Liver (tissue), 9 donors: ENCODE results near the gene TMEM132E. TPM values are rescaled to one million over a fixed set of nuclear protein-coding genes. Genes with fewer than 3 reads are reported as not detected.

ENCODE experiments used
- DNase-seq: peaks from one replicate; pipeline ENCODE4 v3.0.0-alpha.2; 2017; ENCODE audit warnings: low spot score
- H3K27ac ChIP-seq, 2 donors: one replicate each; pipeline ENCODE4 v1.7.0; 2013; ENCODE audit warnings: inconsistent platforms in 2 of 2, low read length in 2 of 2, control low read depth in 1 of 2, low read depth in 1 of 2, mild to moderate bottlenecking in 1 of 2
- H3K27me3 ChIP-seq, 4 donors: one replicate each; pipeline versions ENCODE4 v1.6.1 to v1.7.0; 2013; ENCODE audit warnings: low read length in 3 of 4, inconsistent platforms in 1 of 4, mild to moderate bottlenecking in 1 of 4, moderate library complexity in 1 of 4; ENCODE audit not compliant: control insufficient read depth in 4 of 4, insufficient read depth in 4 of 4
- H3K36me3 ChIP-seq, 4 donors: one replicate each; pipeline versions ENCODE4 v1.6.1 to v1.7.0; 2013; ENCODE audit warnings: low read length in 3 of 4, mild to moderate bottlenecking in 3 of 4, low read depth in 1 of 4, moderate library complexity in 1 of 4; ENCODE audit not compliant: control insufficient read depth in 4 of 4, insufficient read depth in 3 of 4
- H3K4me1 ChIP-seq, 4 donors: one replicate each; pipeline versions ENCODE4 v1.6.1 to v1.7.0; 2013; ENCODE audit warnings: low read length in 3 of 4, mild to moderate bottlenecking in 3 of 4, moderate library complexity in 1 of 4; ENCODE audit not compliant: control insufficient read depth in 4 of 4, insufficient read depth in 4 of 4
- H3K4me3 ChIP-seq, 3 donors: one replicate each; pipeline versions ENCODE4 v1.6.1 to v1.7.0; 2013; ENCODE audit warnings: low read length in 3 of 3, control low read depth in 1 of 3, low read depth in 1 of 3, mild to moderate bottlenecking in 1 of 3
- H3K9ac ChIP-seq, 2 donors: one replicate each; pipeline ENCODE4 v1.7.0; 2013; ENCODE audit warnings: low read length in 2 of 2, mild to moderate bottlenecking in 2 of 2, moderate library complexity in 2 of 2, control low read depth in 1 of 2, low read depth in 1 of 2
- H3K9me3 ChIP-seq, 4 donors: one replicate each; pipeline versions ENCODE4 v1.6.1 to v1.7.0; 2013; ENCODE audit warnings: low read length in 3 of 4; ENCODE audit not compliant: control insufficient read depth in 4 of 4
- EGR1 ChIP-seq, 2 donors: IDR thresholded peaks; 2 replicates each; pipeline ENCODE4 v1.6.1; 2016 to 2018; ENCODE audit warnings: antibody characterized with exemption in 2 of 2, low read depth in 2 of 2
- FOXA1 ChIP-seq: IDR thresholded peaks from 2 replicates; pipeline ENCODE4 v1.6.1; 2016; ENCODE audit warnings: antibody characterized with exemption
- FOXA2 ChIP-seq: IDR thresholded peaks from 2 replicates; pipeline ENCODE4 v1.6.1; 2016; ENCODE audit warnings: antibody characterized with exemption
- GABPA ChIP-seq, 2 donors: IDR thresholded peaks in 1 of 2; conservative IDR thresholded peaks in 1 of 2; 2 replicates each; pipeline ENCODE4 v1.6.1; 2016; ENCODE audit warnings: antibody characterized with exemption in 2 of 2, mild to moderate bottlenecking in 1 of 2, moderate library complexity in 1 of 2
- JUND ChIP-seq, 2 donors: IDR thresholded peaks; 2 replicates each; pipeline ENCODE4 v1.6.1; 2016; ENCODE audit warnings: antibody characterized with exemption in 2 of 2
- MAX ChIP-seq: IDR thresholded peaks from 2 replicates; pipeline ENCODE4 v1.6.1; 2016; ENCODE audit warnings: antibody characterized with exemption
- NR2F2 ChIP-seq: IDR thresholded peaks from 2 replicates; pipeline ENCODE4 v1.6.1; 2016; ENCODE audit warnings: antibody characterized with exemption
- REST ChIP-seq: IDR thresholded peaks from 2 replicates; pipeline ENCODE4 v1.6.1; 2016; ENCODE audit warnings: antibody characterized with exemption, mild to moderate bottlenecking
- RXRA ChIP-seq, 2 donors: IDR thresholded peaks; 2 replicates each; pipeline ENCODE4 v1.6.1; 2017 to 2018; ENCODE audit warnings: antibody characterized with exemption in 2 of 2, mild to moderate bottlenecking in 1 of 2
- SP1 ChIP-seq: IDR thresholded peaks from 2 replicates; pipeline ENCODE4 v1.6.1; 2018; ENCODE audit warnings: antibody characterized with exemption, mild to moderate bottlenecking
- TAF1 ChIP-seq: conservative IDR thresholded peaks from 2 replicates; pipeline ENCODE4 v1.6.1; 2016; ENCODE audit warnings: antibody characterized with exemption, mild to moderate bottlenecking
- ZBTB33 ChIP-seq: IDR thresholded peaks from 2 replicates; pipeline ENCODE4 v1.6.1; 2016; ENCODE audit warnings: antibody characterized with exemption
- WGBS: extraction: QIAGEN DNeasy Blood & Tissue Kit; methylation state at CpG from one replicate; pipeline ENCODE4 v1.1.7; 2013; 5-methylcytosine and 5-hydroxymethylcytosine counted together
- polyA plus RNA-seq, 2 donors: library from polyadenylated mRNA; stranded (reverse) in 1 of 2; unstranded in 1 of 2; fragments of 200-250 nt in 1 of 2; fragments of >200 nt in 1 of 2; fragmentation: Nextera tagmentation in 1 of 2; extraction: Ambion mirVana in 1 of 2; gene quantifications; one replicate each; pipeline versions ENCODE4 v1.2.1 to v1.2.3, GENCODE V29; 2013 to 2015
- total RNA-seq, 2 donors: library from RNA; depleted of rRNA; stranded (reverse); fragments of >200 nt; gene quantifications; one replicate each; pipeline ENCODE4 v1.2.3, GENCODE V29; 2014
- donor health status: healthy.
- donor health status: healthy.
- donor health status: healthy.
- donor health status: healthy.
- donor health status: healthy.

The TMEM132E gene
- total and polyA plus RNA-seq, 4 donors: 0.25 to 1.2 (median 0.46) TPM; not detected in 1

GRCh38 chr17:34578016-34578415, 1.4 kb upstream of the TMEM132E start:
- no peaks in the 10 kb centered on the region for H3K36me3 ChIP-seq
- no peak overlapping the region for H3K27ac ChIP-seq
- H3K9me3 ChIP-seq: peaks cover 0 to 3% (median 1%) of the 10 kb centered on the region in 4 donors
- peaks cover 19 to 31% (median 20%) of the 10 kb centered on the region in 4 donors for H3K4me1 ChIP-seq
- H3K9ac ChIP-seq: no peak overlapping the region
- peaks cover 0 to 8% (median 6%) of the 10 kb centered on the region in 4 donors for H3K27me3 ChIP-seq
- TF ChIP-seq EGR1 (IDR thresholded peaks at IDR 0.05; ENCODE audit: low read depth in 2 of 2) (no peak), FOXA2 (no peak), ZBTB33 (no peak), GABPA (IDR thresholded peaks at IDR 0.05 in 1 of 2, conservative IDR thresholded peaks at IDR 0.05 in 1 of 2) (no peak), TAF1 (no peak), SP1 (no peak), MAX (no peak), NR2F2 (no peak)
- no peak for DNase-seq
- H3K4me3 ChIP-seq: no peak overlapping the region
- WGBS: 26% methylated on average over 3 of the region's 3 CpGs

DNA sequence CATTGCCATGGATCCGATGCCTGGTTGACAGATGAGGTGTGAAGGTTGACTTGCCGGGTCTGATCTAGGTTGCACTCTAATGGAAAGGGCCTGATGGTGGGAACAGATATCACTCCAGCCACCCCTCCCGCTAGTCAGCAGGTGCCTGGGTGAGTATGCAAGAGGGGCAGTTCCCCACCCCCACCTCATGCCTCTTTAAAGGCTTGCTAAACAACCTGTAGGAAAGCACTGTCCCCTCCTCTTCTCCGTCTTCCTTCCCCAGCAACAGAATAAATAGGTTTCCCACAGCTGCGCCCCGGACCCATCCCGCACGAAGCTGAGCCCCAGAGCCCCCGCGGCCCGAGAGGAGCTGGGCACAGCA, 746 bp upstream of the TMEM132E start:
- no peak overlapping the region for H3K27ac ChIP-seq
- DNase-seq: no peak
- peaks cover 0 to 3% (median 1%) of the 10 kb centered on the region in 4 donors for H3K9me3 ChIP-seq
- peaks cover 0 to 8% (median 6%) of the 10 kb centered on the region in 4 donors for H3K27me3 ChIP-seq
- no peak overlapping the region for H3K9ac ChIP-seq
- TF ChIP-seq NR2F2 (no peak), FOXA1 (no peak), JUND (IDR thresholded peaks at IDR 0.05) (no peak), RXRA (IDR thresholded peaks at IDR 0.05) (no peak), EGR1 (IDR thresholded peaks at IDR 0.05; ENCODE audit: low read depth in 2 of 2) (no peak), REST (no peak)
- peaks cover 19 to 31% (median 20%) of the 10 kb centered on the region in 4 donors for H3K4me1 ChIP-seq
- 13% methylated on average over 11 of the region's 11 CpGs for WGBS
- no peak overlapping the region for H3K4me3 ChIP-seq
- no peaks in the 10 kb centered on the region for H3K36me3 ChIP-seq
